ENCODE measurements around the gene PRPS2. TPM values are rescaled to one million over a fixed set of nuclear protein-coding genes. Genes with fewer than 3 reads are reported as not detected.

Gene PRPS2
- polyA plus RNA-seq, 1 experiment, result 20.5 TPM

- POLR2A ChIA-PET, result no interaction called here
- CTCF ChIA-PET, result interaction anchor here (1.0 kb wide), 1 partner anchor 14 kb away, joined by 3 read pairs; no protein-coding TSS in a partner anchor
- DNase-seq (ENCODE audit: low read depth), result no peak
- Histone ChIP-seq H3K27me3 (ENCODE audit: control insufficient read depth, insufficient read depth, low read length) (no peaks in the 10 kb centered on the region), H3K4me3 (ENCODE audit: low read depth, low read length) (no peak overlapping the region), H3K36me3 (ENCODE audit: control insufficient read depth, insufficient read depth, low read length) (no peaks in the 10 kb centered on the region)
- no peak for TF ChIP-seq CTCF (IDR thresholded peaks at IDR 0.05; ENCODE audit: insufficient read depth, low read depth, low read length)
Observed at GRCh38 chrX:12804655-12805054, 13.4 kb downstream of the PRPS2 start.

GRCh38 chrX:12805333-12805732 is 14.1 kb downstream of the PRPS2 start:
- CTCF ChIA-PET, result interaction anchor here (1.0 kb wide), 1 partner anchor 13 kb away, joined by 3 read pairs; no protein-coding TSS in a partner anchor
- POLR2A ChIA-PET, result no interaction called here
- H3K27me3 ChIP-seq (ENCODE audit: control insufficient read depth, insufficient read depth, low read length), result no peaks in the 10 kb centered on the region
- DNase-seq (ENCODE audit: low read depth), result no peak
- TF ChIP-seq CTCF (IDR thresholded peaks at IDR 0.05; ENCODE audit: insufficient read depth, low read depth, low read length), result no peak
- H3K36me3 ChIP-seq (ENCODE audit: control insufficient read depth, insufficient read depth, low read length), result no peaks in the 10 kb centered on the region
- no peak overlapping the region for H3K4me3 ChIP-seq (ENCODE audit: low read depth, low read length)

GRCh38 chrX:12811658-12812057 is 20.4 kb downstream of the PRPS2 start:
- ChIA-PET CTCF (interaction anchor here (0.9 to 1.0 kb wide), 2 partner anchors 10 to 13 kb away, joined by 3 read pairs; no protein-coding TSS in a partner anchor), POLR2A (no interaction called here)
- no peaks in the 10 kb centered on the region for H3K27me3 ChIP-seq (ENCODE audit: control insufficient read depth, insufficient read depth, low read length)
- DNase-seq (ENCODE audit: low read depth), result no peak
- H3K4me3 ChIP-seq (ENCODE audit: low read depth, low read length), result no peak overlapping the region
- no peaks in the 10 kb centered on the region for H3K36me3 ChIP-seq (ENCODE audit: control insufficient read depth, insufficient read depth, low read length)
- no peak for TF ChIP-seq CTCF (IDR thresholded peaks at IDR 0.05; ENCODE audit: insufficient read depth, low read depth, low read length)

GRCh38 chrX:12814420-12814819 is 23.2 kb downstream of the PRPS2 start:
- CTCF ChIA-PET, result interaction anchor here (0.6 to 1.7 kb wide), 8 partner anchors 10 to 678 kb away, joined by 3 to 6 read pairs (median 3); no protein-coding TSS in a partner anchor
- peak; percentile 49 for TF ChIP-seq CTCF (IDR thresholded peaks at IDR 0.05; ENCODE audit: insufficient read depth, low read depth, low read length)
- Histone ChIP-seq H3K4me3 (ENCODE audit: low read depth, low read length) (no peak overlapping the region), H3K27me3 (ENCODE audit: control insufficient read depth, insufficient read depth, low read length) (no peaks in the 10 kb centered on the region), H3K36me3 (ENCODE audit: control insufficient read depth, insufficient read depth, low read length) (no peaks in the 10 kb centered on the region)
- no peak for DNase-seq (ENCODE audit: low read depth)
- POLR2A ChIA-PET, result interaction anchor here (0.7 kb wide), 1 partner anchor 73 kb away, joined by 3 read pairs; no protein-coding TSS in a partner anchor

- ChIA-PET POLR2A (no interaction called here), CTCF (interaction anchor here (1.2 to 1.4 kb wide), 2 partner anchors 12 to 76 kb away, joined by 3 read pairs; no protein-coding TSS in a partner anchor)
- no peaks in the 10 kb centered on the region for H3K27me3 ChIP-seq (ENCODE audit: control insufficient read depth, insufficient read depth, low read length)
- H3K36me3 ChIP-seq (ENCODE audit: control insufficient read depth, insufficient read depth, low read length), result peaks cover 2% of the 10 kb centered on the region
- TF ChIP-seq CTCF (IDR thresholded peaks at IDR 0.05; ENCODE audit: insufficient read depth, low read depth, low read length), result no peak
- no peak for DNase-seq (ENCODE audit: low read depth)
- H3K4me3 ChIP-seq (ENCODE audit: low read depth, low read length), result no peak overlapping the region
Observed at GRCh38 chrX:12817528-12817927, 26.3 kb downstream of the PRPS2 start.
